Fibroblast of lung (primary cell): ENCODE data around the gene ZSWIM5. TPM values are rescaled to one million over a fixed set of nuclear protein-coding genes. Genes with fewer than 3 reads are reported as not detected.

Experiments
- DNase-seq, 2 donors: peaks; one replicate each; pipeline versions ENCODE4 v3.0.0 to v3.0.0-alpha.2; 2010; ENCODE audit warnings: low read depth in 2 of 2
- H2AFZ ChIP-seq: 2 replicates; pipeline ENCODE4 v1.5.1; 2012; ENCODE audit warnings: low read length, control low read depth, inconsistent platforms
- H3K27ac ChIP-seq: 2 replicates; pipeline ENCODE4 v1.5.1; 2011; ENCODE audit warnings: low read length, control low read depth; ENCODE audit not compliant: insufficient read depth
- H3K27me3 ChIP-seq: 2 replicates; pipeline ENCODE4 v1.5.1; 2011; ENCODE audit warnings: mild to moderate bottlenecking, low read length; ENCODE audit not compliant: control insufficient read depth, insufficient read depth
- H3K36me3 ChIP-seq: 2 replicates; pipeline ENCODE4 v1.5.1; 2011; ENCODE audit warnings: low read length; ENCODE audit not compliant: control insufficient read depth, insufficient read depth
- H3K4me1 ChIP-seq: 2 replicates; pipeline ENCODE4 v1.5.1; 2011; ENCODE audit warnings: low read length; ENCODE audit not compliant: control insufficient read depth, insufficient read depth; ENCODE audit errors: extremely low read depth
- H3K4me2 ChIP-seq: 2 replicates; pipeline ENCODE4 v1.5.1; 2011; ENCODE audit warnings: low read length, control low read depth; ENCODE audit not compliant: insufficient read depth; ENCODE audit errors: extremely low read depth
- H3K4me3 ChIP-seq, 4 experiments: fragments of 200-600 bp in 1 of 4; sonication (generic) in 1 of 4; replicated peaks in 1 of 4; 2 replicates each; pipeline ENCODE4 v1.5.1; 2011 to 2016; ENCODE audit warnings: low read length in 4 of 4, low read depth in 3 of 4, mild to moderate bottlenecking in 3 of 4, control low read depth in 2 of 4, inconsistent platforms in 1 of 4, mixed read lengths in 1 of 4; ENCODE audit not compliant: insufficient read depth in 1 of 4; ENCODE audit errors: control extremely low read depth in 1 of 4
- H3K79me2 ChIP-seq: 2 replicates; pipeline ENCODE4 v1.5.1; 2012; ENCODE audit warnings: mild to moderate bottlenecking, low read length, inconsistent platforms; ENCODE audit not compliant: control insufficient read depth, insufficient read depth
- H3K9ac ChIP-seq: 2 replicates; pipeline ENCODE4 v1.5.1; 2011; ENCODE audit warnings: mild to moderate bottlenecking, low read length, control low read depth; ENCODE audit not compliant: insufficient read depth
- H3K9me3 ChIP-seq: 2 replicates; pipeline ENCODE4 v1.5.1; 2012; ENCODE audit warnings: low read depth, low read length; ENCODE audit not compliant: control insufficient read depth, insufficient read depth
- H4K20me1 ChIP-seq: 2 replicates; pipeline ENCODE4 v1.5.1; 2011; ENCODE audit warnings: low read length; ENCODE audit not compliant: control insufficient read depth, insufficient read depth; ENCODE audit errors: extremely low read depth
- EZH2 ChIP-seq: IDR thresholded peaks from 2 replicates; pipeline ENCODE4 v1.5.1; 2012; ENCODE audit warnings: low read length, control low read depth, mild to moderate bottlenecking; ENCODE audit errors: missing control alignments
- polyA plus RNA-seq, 2 donors: library from polyadenylated mRNA; depleted of rRNA in 1 of 2; stranded (reverse) in 1 of 2; unstranded in 1 of 2; fragments of >200 nt; gene quantifications; 2 replicates each; pipeline ENCODE4 v1.2.1, GENCODE V29; 2011 to 2012; ENCODE audit warnings: missing spikeins in 1 of 2
- total RNA-seq: library from RNA; depleted of rRNA; stranded (reverse); fragments of >200 nt; gene quantifications from 2 replicates; pipeline ENCODE4 v1.2.1, GENCODE V29; 2014
- TF ChIP-seq, protein P1 (sequence below), 2 donors: IDR thresholded peaks in 1 of 2; conservative IDR thresholded peaks in 1 of 2; 1 replicate in 1 of 2; 2 replicates in 1 of 2; pipeline ENCODE4 v1.5.1; 2011 to 2012; ENCODE audit warnings: low read length in 2 of 2, control low read depth in 1 of 2, inconsistent platforms in 1 of 2, low read depth in 1 of 2, mild to moderate bottlenecking in 1 of 2

Gene ZSWIM5
- total and polyA plus RNA-seq, 2 donors (not counting 1 experiment from before 2014, with no cell fraction given) = 0.73 to 0.99 TPM

DNA sequence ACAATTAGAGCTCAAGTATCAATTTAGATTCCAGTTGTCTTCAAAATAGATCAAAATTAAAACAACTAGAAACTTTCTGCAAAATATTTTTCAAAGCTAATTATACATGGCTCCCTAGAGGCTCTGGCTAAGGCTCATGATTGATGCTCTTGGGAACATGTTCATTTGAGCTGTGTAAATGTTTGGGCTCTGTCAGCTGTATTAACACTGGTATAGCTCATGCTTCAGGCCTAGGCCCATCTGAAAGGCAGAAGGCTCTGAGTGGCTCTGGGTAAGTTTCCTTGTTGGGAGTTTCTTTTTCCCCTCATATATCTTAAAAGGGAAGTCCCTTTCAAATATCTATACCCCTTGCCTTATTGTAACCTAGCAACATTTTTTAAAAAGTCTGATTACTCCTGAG, 113.1 kb downstream of the ZSWIM5 start:
- Histone ChIP-seq H3K4me2 (no peak overlapping the region), H3K27me3 (no peaks in the 10 kb centered on the region), H3K9me3 (no peaks in the 10 kb centered on the region), H3K4me1 (no peaks in the 10 kb centered on the region), H3K27ac (no peak overlapping the region), H3K79me2 (no peaks in the 10 kb centered on the region), H4K20me1 (no peaks in the 10 kb centered on the region), H2AFZ (no peak overlapping the region), H3K4me3 (no peak overlapping the region), H3K36me3 (no peaks in the 10 kb centered on the region), H3K9ac (no peak overlapping the region)
- TF ChIP-seq, protein P1, sequence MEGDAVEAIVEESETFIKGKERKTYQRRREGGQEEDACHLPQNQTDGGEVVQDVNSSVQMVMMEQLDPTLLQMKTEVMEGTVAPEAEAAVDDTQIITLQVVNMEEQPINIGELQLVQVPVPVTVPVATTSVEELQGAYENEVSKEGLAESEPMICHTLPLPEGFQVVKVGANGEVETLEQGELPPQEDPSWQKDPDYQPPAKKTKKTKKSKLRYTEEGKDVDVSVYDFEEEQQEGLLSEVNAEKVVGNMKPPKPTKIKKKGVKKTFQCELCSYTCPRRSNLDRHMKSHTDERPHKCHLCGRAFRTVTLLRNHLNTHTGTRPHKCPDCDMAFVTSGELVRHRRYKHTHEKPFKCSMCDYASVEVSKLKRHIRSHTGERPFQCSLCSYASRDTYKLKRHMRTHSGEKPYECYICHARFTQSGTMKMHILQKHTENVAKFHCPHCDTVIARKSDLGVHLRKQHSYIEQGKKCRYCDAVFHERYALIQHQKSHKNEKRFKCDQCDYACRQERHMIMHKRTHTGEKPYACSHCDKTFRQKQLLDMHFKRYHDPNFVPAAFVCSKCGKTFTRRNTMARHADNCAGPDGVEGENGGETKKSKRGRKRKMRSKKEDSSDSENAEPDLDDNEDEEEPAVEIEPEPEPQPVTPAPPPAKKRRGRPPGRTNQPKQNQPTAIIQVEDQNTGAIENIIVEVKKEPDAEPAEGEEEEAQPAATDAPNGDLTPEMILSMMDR (conservative IDR thresholded peaks at IDR 0.05 in 1 of 2, IDR thresholded peaks at IDR 0.05 in 1 of 2; ENCODE audit: low read depth in 1 of 2, low read length in 2 of 2) = no peak
- TF ChIP-seq EZH2 = no peak
- no peak for DNase-seq

DNA sequence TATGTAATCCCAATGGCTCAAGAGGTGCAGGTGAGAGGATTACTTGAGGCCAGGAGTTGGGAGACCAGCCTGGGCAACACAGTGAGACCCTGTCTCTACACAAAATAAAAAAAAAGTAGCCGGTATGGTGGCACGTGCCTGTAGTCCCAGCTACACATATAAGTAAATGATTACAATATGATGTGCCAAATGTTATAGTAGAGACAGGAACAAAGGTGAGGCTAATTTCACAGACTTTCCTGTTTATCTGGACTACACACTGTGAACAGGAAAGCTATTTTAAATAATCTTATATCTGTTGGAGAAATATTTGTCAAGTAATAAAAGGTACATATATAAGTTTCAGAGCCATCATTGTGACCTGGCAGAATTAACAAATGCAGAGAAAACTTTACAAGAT, 116.7 kb downstream of the ZSWIM5 start:
- Histone ChIP-seq H3K9me3 (no peaks in the 10 kb centered on the region), H3K4me2 (no peak overlapping the region), H3K36me3 (no peaks in the 10 kb centered on the region), H3K4me3 (no peak overlapping the region), H3K4me1 (no peaks in the 10 kb centered on the region), H3K79me2 (no peaks in the 10 kb centered on the region), H3K27ac (no peak overlapping the region), H3K27me3 (no peaks in the 10 kb centered on the region), H4K20me1 (no peaks in the 10 kb centered on the region), H3K9ac (no peak overlapping the region), H2AFZ (no peak overlapping the region)
- no peak for DNase-seq
- TF ChIP-seq, protein P1 (conservative IDR thresholded peaks at IDR 0.05 in 1 of 2, IDR thresholded peaks at IDR 0.05 in 1 of 2; ENCODE audit: low read depth in 1 of 2, low read length in 2 of 2) = no peak
- TF ChIP-seq EZH2 = no peak

DNA sequence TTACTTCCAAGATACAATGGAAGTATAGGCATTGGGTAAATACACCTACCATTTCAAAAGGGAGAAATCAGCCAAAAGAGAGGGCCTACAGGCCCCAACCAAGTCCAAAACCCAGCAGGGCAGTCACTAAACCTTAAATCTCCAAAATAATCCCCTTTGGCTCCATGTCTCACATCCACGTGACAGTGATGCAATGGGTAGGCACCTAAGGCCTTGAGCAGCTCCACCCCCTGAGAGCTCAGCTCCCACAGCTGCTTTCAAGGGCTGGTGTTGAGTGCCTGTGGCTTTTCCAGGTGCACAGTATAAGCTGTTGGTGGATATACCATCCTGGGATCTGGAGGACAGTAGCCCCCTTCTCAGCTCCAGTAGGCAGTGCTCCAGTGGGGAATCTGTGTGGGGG, 121.8 kb downstream of the ZSWIM5 start:
- H3K9me3 ChIP-seq = no peaks in the 10 kb centered on the region
- H3K9ac ChIP-seq = no peak overlapping the region
- no peak for DNase-seq
- no peaks in the 10 kb centered on the region for H3K79me2 ChIP-seq
- no peak overlapping the region for H2AFZ ChIP-seq
- no peaks in the 10 kb centered on the region for H3K4me1 ChIP-seq
- H3K36me3 ChIP-seq = no peaks in the 10 kb centered on the region
- no peak overlapping the region for H3K27ac ChIP-seq
- TF ChIP-seq, protein P1 (conservative IDR thresholded peaks at IDR 0.05 in 1 of 2, IDR thresholded peaks at IDR 0.05 in 1 of 2; ENCODE audit: low read depth in 1 of 2, low read length in 2 of 2) = no peak
- no peak for TF ChIP-seq EZH2
- H3K4me2 ChIP-seq = no peak overlapping the region
- H4K20me1 ChIP-seq = no peaks in the 10 kb centered on the region
- H3K4me3 ChIP-seq = no peak overlapping the region
- H3K27me3 ChIP-seq = no peaks in the 10 kb centered on the region
